AG04450 (cell line): ENCODE measurements around the gene TIAM1. TPM values are rescaled to one million over a fixed set of nuclear protein-coding genes. Genes with fewer than 3 reads are reported as not detected.

Source experiments
- CTCF ChIA-PET: fragments of 300-600, 350-600 bp; formaldehyde crosslinking; extraction: SDS; loops from one replicate; lab custom pipeline; 2022; ENCODE audit warnings: antibody characterized with exemption, inconsistent platforms; lab: Charles Lee
- POLR2A ChIA-PET: fragments of 350-600 bp; formaldehyde crosslinking; extraction: SDS; loops from one replicate; lab custom pipeline; 2021; ENCODE audit warnings: antibody characterized with exemption, inconsistent platforms; lab: Yijun Ruan, JAX
- DNase-seq: peaks from one replicate; pipeline ENCODE4 v3.0.0-alpha.2; 2011; ENCODE audit warnings: low read depth, low spot score
- H3K27ac ChIP-seq: one replicate; pipeline ENCODE4 v1.5.1; 2012; ENCODE audit warnings: low read depth, low read length, control low read depth
- H3K27me3 ChIP-seq: one replicate; pipeline ENCODE4 v1.6.0; 2012; ENCODE audit warnings: low read length; ENCODE audit not compliant: control insufficient read depth, insufficient read depth
- H3K4me3 ChIP-seq: 2 replicates; pipeline ENCODE4 v1.5.1; 2011; ENCODE audit warnings: mild to moderate bottlenecking, low read depth, low read length, control low read depth
- H3K9me3 ChIP-seq: 2 replicates; pipeline ENCODE4 v1.5.1; 2012; ENCODE audit warnings: low read length; ENCODE audit not compliant: control insufficient read depth, insufficient read depth
- CTCF ChIP-seq: IDR thresholded peaks from 2 replicates; pipeline ENCODE4 v1.5.1; 2011; ENCODE audit warnings: low read depth, low read length, control low read depth, inconsistent platforms
- polyA plus RNA-seq: library from polyadenylated mRNA; depleted of rRNA; stranded (reverse); fragments of >200 nt; gene quantifications from 2 replicates; pipeline ENCODE4 v1.2.3, GENCODE V29; 2011

TIAM1 gene
- polyA plus RNA-seq, 1 experiment, result 2.1 TPM

GRCh38 chr21:31297806-31298205, 46.3 kb downstream of the TIAM1 start:
- Histone ChIP-seq H3K27ac (no peak overlapping the region), H3K27me3 (no peaks in the 10 kb centered on the region), H3K9me3 (peaks cover 4% of the 10 kb centered on the region; the same call in 1 of the 2 replicates), H3K4me3 (no peak overlapping the region)
- no peak for TF ChIP-seq CTCF
- CTCF ChIA-PET, result no interaction called here
- POLR2A ChIA-PET, result no interaction called here
- DNase-seq, result no peak

- H3K27me3 ChIP-seq, result no peaks in the 10 kb centered on the region
- ChIA-PET POLR2A (no interaction called here), CTCF (no interaction called here)
- peaks cover 4% of the 10 kb centered on the region; the same call in 1 of the 2 replicates for H3K9me3 ChIP-seq
- TF ChIP-seq CTCF, result no peak
- DNase-seq, result no peak
- no peak overlapping the region for H3K27ac ChIP-seq
- H3K4me3 ChIP-seq, result no peak overlapping the region
These were observed 48.4 kb downstream of the TIAM1 start for GRCh38 chr21:31295676-31296075.

- DNase-seq, result no peak
- peaks cover 4% of the 10 kb centered on the region; the same call in 1 of the 2 replicates for H3K9me3 ChIP-seq
- TF ChIP-seq CTCF, result no peak
- no peaks in the 10 kb centered on the region for H3K27me3 ChIP-seq
- H3K27ac ChIP-seq, result peak overlapping the region; percentile 39
- POLR2A ChIA-PET, result interaction anchor here (0.6 to 1.3 kb wide), 2 partner anchors 16 to 98 kb away, joined by 4 to 7 read pairs; no protein-coding TSS in a partner anchor
- no peak overlapping the region for H3K4me3 ChIP-seq
- CTCF ChIA-PET, result no interaction called here
These were observed 49.4 kb downstream of the TIAM1 start for GRCh38 chr21:31294691-31295090.

GRCh38 chr21:31293986-31294385, 50.1 kb downstream of the TIAM1 start:
- Histone ChIP-seq H3K27me3 (no peaks in the 10 kb centered on the region), H3K9me3 (peaks cover 4% of the 10 kb centered on the region; the same call in 1 of the 2 replicates), H3K27ac (peak overlapping the region; percentile 79), H3K4me3 (no peak overlapping the region)
- ChIA-PET CTCF (interaction anchor here (0.6 to 0.9 kb wide), 2 partner anchors 10 to 33 kb away, joined by 3 to 12 read pairs; no protein-coding TSS in a partner anchor), POLR2A (interaction anchor here (0.7 to 1.3 kb wide), 2 partner anchors 9 to 17 kb away, joined by 3 to 7 read pairs; no protein-coding TSS in a partner anchor)
- DNase-seq, result peak; percentile 69
- no peak for TF ChIP-seq CTCF

GRCh38 chr21:31290765-31291164, 53.3 kb downstream of the TIAM1 start:
- H3K4me3 ChIP-seq, result no peak overlapping the region
- CTCF ChIA-PET, result no interaction called here
- TF ChIP-seq CTCF, result no peak
- POLR2A ChIA-PET, result no interaction called here
- H3K27ac ChIP-seq, result no peak overlapping the region
- no peaks in the 10 kb centered on the region for H3K27me3 ChIP-seq
- DNase-seq, result no peak
- peaks cover 6% of the 10 kb centered on the region for H3K9me3 ChIP-seq
